PC-9 (cell line): Measurements from ENCODE around the gene ALK.

Source experiments
- CTCF ChIP-seq: fragments of 200-600 bp; sonication (generic); conservative IDR thresholded peaks from 2 replicates; pipeline ENCODE4 v1.6.1; 2017; ENCODE audit warnings: mixed run types, antibody characterized with exemption, mild to moderate bottlenecking, moderate library complexity
- EZH2 ChIP-seq: fragments of 200-600 bp; sonication (generic); IDR thresholded peaks from 2 replicates; pipeline ENCODE4 v1.8.0; 2017; ENCODE audit warnings: antibody characterized with exemption, low read depth

- TF ChIP-seq CTCF, result no peak
- no peak for TF ChIP-seq EZH2
Measured at GRCh38 chr2:29527947-29528346, 393.4 kb downstream of the ALK start.
